ENCODE data around the gene CYP1B1.

Gene CYP1B1

DNA sequence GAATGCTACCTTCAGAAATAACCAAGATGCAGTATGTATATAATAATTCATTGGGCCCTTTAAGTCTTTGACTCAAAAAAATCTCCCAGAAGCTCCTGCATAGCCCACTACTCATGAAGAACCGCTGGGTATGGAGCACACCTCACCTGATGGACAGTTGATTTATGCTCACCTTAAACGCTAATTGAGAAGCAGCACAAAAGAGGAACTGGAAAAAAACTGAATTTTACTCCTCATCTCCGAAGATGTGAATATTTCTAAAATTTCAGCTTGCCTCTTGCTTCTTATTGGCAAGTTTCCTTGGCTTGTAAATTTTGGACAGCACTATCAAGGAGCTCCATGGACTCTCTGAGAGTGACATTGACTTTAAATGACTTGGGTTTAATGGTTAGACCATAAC lies 5.5 kb downstream of the CYP1B1 start:
- no peak for DNase-seq (ENCODE audit: low spot score)
- peak overlapping the region; percentile 63 for H3K27ac ChIP-seq
- ChIA-PET POLR2A (ENCODE audit: low non-redundant PET) (no interaction called here), CTCF (no interaction called here)
- TF ChIP-seq, protein P1, sequence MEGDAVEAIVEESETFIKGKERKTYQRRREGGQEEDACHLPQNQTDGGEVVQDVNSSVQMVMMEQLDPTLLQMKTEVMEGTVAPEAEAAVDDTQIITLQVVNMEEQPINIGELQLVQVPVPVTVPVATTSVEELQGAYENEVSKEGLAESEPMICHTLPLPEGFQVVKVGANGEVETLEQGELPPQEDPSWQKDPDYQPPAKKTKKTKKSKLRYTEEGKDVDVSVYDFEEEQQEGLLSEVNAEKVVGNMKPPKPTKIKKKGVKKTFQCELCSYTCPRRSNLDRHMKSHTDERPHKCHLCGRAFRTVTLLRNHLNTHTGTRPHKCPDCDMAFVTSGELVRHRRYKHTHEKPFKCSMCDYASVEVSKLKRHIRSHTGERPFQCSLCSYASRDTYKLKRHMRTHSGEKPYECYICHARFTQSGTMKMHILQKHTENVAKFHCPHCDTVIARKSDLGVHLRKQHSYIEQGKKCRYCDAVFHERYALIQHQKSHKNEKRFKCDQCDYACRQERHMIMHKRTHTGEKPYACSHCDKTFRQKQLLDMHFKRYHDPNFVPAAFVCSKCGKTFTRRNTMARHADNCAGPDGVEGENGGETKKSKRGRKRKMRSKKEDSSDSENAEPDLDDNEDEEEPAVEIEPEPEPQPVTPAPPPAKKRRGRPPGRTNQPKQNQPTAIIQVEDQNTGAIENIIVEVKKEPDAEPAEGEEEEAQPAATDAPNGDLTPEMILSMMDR (conservative IDR thresholded peaks at IDR 0.05; ENCODE audit: low read depth) = no peak

DNA sequence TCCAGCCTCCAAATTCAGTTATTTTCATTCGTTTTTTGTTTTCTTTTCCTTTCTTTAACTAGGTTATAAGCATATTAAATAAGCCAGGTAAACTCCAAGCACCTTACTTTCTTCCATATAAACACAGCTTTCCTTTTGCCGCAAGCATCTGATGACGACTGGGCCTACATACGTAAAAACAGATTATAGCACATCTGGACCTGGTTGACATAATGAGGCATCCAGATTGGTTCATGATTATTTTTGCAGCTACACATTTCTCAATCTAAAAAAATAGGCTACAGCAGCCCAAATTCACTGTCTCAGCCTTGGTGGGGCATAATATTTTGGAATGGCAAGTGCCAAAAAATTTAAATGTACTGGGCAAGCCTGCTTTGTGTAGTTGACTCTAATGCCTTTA lies 7.7 kb downstream of the CYP1B1 start:
- CTCF ChIA-PET = interaction anchor here (0.6 to 0.8 kb wide), 2 partner anchors 58 to 250 kb away, joined by 3 to 5 read pairs; no protein-coding TSS in a partner anchor
- POLR2A ChIA-PET (ENCODE audit: low non-redundant PET) = no interaction called here
- H3K27ac ChIP-seq = no peak overlapping the region
- DNase-seq (ENCODE audit: low spot score) = no peak
- TF ChIP-seq, protein P1 (conservative IDR thresholded peaks at IDR 0.05; ENCODE audit: low read depth) = no peak

DNA sequence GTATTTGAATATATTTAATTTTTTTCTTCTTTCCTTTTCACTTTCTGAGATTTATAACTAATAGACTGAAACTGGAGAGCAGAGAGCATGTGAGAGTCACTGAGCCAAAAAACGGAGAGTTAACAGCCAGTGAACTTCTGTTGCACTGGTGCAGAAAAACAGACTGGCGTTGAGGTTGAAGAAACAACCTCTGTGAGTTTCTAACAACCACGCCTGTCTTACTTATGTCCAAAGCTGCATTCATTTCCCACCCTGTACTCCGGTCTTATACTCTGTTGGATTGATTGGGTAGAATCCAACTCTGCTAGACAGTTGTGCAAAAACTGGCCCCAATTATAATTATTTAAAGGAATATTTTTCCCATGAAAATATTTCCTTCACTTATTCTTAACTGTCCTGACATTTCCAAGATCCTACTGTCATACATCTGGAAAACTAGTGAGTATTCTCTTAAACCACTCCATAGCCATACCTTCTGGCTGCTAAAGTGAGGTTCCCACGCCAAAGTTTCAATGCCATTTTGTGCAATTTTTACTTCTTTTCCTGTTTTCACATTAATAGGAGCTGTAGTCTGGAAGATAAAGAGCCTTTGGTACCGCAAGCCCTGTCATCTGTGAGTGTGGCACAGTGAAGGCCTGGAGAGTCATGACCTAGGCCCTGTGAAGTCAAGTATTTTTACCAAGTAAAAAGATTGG lies 9.4 kb downstream of the CYP1B1 start:
- no peak for DNase-seq (ENCODE audit: low spot score)
- H3K27ac ChIP-seq = no peak overlapping the region
- CTCF ChIA-PET = interaction anchor here (1.2 kb wide), 1 partner anchor 10 kb away, joined by 3 read pairs; no protein-coding TSS in a partner anchor
- TF ChIP-seq, protein P1 (conservative IDR thresholded peaks at IDR 0.05; ENCODE audit: low read depth) = no peak
- POLR2A ChIA-PET (ENCODE audit: low non-redundant PET) = no interaction called here

DNA sequence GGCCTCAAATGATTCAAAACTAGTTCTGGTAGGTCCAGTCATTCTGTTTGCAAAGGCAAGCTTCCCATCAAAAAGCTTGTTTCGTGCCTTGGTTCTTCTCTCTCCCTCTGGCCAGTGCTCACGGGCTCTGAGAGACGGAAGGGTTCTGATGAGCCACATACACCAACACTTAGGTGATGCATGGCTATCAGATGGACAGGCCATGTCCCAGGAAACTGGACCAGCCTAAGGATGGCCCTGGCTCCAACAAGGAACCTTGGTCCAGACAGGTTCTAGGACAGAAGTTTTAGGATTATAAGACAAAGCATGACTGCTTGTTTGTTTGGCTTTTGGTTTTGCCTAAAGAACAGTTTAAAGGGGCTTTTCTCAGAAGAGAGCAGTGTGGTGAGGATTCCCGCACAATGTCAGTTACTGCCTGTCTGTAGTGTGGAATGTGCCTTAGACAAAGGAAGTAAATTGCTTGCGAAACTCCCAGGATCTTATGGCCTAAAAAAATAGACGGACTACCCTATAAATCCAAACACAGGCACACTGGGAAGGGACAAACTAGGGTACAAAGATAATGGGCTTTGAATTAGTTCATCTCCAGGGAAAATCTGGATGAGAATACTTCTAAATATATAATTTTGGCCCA lies 10.3 kb downstream of the CYP1B1 start:
- no peak for DNase-seq (ENCODE audit: low spot score)
- TF ChIP-seq, protein P1 (conservative IDR thresholded peaks at IDR 0.05; ENCODE audit: low read depth) = no peak
- ChIA-PET CTCF (interaction anchor here (0.7 to 1.4 kb wide), 3 partner anchors 10 to 49 kb away, joined by 3 to 4 read pairs (median 3); partner anchors contain the start of gene CYP1B1), POLR2A (ENCODE audit: low non-redundant PET) (no interaction called here)
- H3K27ac ChIP-seq = peak overlapping the region; percentile 47; the same call in 1 of the 2 replicates

DNA sequence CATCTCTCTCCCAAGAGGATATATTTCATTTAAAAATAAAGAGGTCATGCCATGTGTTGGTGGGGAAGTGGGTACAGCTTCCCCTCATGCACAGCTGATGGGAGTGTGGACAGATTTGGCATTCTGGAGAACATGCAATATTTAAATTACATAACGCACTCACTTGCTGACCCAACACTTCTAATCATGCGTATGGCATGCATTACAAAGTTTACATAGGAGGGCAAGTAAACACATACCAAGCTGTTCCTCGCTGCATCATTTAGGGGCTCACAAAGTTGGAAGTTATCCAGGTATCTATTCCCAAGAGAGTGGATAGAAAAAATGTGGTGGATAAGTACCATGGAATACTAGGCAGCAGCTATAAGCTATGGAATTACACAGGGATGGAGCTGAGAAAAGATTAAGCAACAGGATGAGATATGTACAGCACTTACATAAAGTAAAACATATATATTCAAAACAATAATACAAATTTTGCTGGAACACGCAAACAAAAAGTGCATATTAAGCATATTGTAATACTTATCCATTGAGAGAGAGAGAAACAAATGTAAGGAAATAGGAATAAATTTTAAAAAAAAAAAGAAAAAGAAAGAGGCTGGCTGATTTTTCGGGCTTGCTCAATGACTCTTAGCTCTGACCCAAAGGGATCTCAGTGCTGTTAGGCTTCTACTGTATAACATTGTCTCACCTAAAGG lies 11.0 kb downstream of the CYP1B1 start:
- ChIA-PET CTCF (interaction anchor here (0.7 to 1.4 kb wide), 3 partner anchors 11 to 49 kb away, joined by 3 to 4 read pairs (median 3); partner anchors contain the start of gene CYP1B1), POLR2A (ENCODE audit: low non-redundant PET) (no interaction called here)
- peak overlapping the region; percentile 47; the same call in 1 of the 2 replicates for H3K27ac ChIP-seq
- no peak for DNase-seq (ENCODE audit: low spot score)
- TF ChIP-seq, protein P1 (conservative IDR thresholded peaks at IDR 0.05; ENCODE audit: low read depth) = no peak

DNA sequence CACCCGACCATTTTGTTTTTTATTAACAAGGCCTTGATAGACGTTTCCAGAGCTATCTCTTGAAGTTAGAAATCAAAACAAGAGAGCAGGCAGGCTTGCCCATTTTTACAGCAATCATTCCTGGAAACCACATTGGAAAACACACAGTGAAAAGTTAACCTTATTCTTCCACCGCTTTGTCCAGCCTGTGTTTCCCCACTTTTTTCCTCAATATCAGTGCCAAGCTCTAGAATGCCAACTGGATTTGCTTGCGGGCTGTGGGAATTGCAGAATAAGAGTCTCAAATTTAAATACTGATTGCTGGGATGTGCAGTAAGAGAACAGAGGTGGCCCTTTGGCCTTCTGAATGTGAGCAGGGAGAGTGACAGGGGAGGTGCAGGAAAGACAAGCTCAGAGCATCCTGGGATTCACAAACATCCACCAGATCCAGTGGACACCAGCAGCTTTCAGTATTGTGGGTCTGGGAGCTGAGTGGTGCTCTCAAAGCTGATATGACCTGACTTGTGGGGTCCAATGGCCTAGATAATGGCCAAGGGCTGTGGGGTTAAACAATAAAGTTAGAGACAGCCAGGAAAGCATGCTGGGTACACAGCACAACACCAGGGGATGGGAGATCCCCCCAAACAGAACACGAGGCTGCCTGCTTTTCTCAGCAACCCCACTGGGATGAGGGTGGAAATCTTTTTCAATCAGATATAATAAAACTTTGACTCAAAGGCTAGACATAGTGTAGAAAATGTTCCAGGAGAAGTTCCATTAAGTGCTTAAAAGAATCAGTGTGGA lies 15.5 kb downstream of the CYP1B1 start:
- ChIA-PET POLR2A (ENCODE audit: low non-redundant PET) (no interaction called here), CTCF (no interaction called here)
- TF ChIP-seq, protein P1 (conservative IDR thresholded peaks at IDR 0.05; ENCODE audit: low read depth) = no peak
- no peak overlapping the region for H3K27ac ChIP-seq
- DNase-seq (ENCODE audit: low spot score) = no peak

Data from RWPE1 (cell line).